HG03521 (cell line): ENCODE results near the gene LY6G6F.
A peak's percentile ranks its signal among the peaks of the same experiment; 100 is the strongest.
"Not testable (repeated sequence)": the region's sequence is repeated elsewhere in the genome, so short reads cannot be mapped to it uniquely, and the experiment has no call there.

Source experiments
- ATAC-seq: cut with Tn5 transposase; IDR thresholded peaks from one replicate; pipeline ENCODE4 v1.9.1; 2021; ENCODE audit warnings: mild to moderate bottlenecking, moderate library complexity; ENCODE audit not compliant: unreplicated experiment

The LY6G6F gene

GRCh38 chr6:31701666-31702404 is 4.8 kb upstream of the LY6G6F start:
- ATAC-seq, result no peak

- ATAC-seq, result no peak
Measured at GRCh38 chr6:31702405-31702818, 4.3 kb upstream of the LY6G6F start.

- peak; percentile 75 for ATAC-seq
Measured at GRCh38 chr6:31702819-31703716, 3.6 kb upstream of the LY6G6F start, which contains the start of gene ABHD16A. Gene ABHD16A, minus strand, starts transcription at chr6:31703324. Its CDS starts 43 bp downstream, at chr6:31703281.

GRCh38 chr6:31705931-31706330 is 735 bp upstream of the LY6G6F start:
- ATAC-seq, result no peak

- no peak for ATAC-seq
Measured at GRCh38 chr6:31707701-31708100, 1.0 kb downstream of the LY6G6F start.

GRCh38 chr6:31708224-31708623 is 1.6 kb downstream of the LY6G6F start:
- no peak for ATAC-seq

GRCh38 chr6:31709157-31709556 is 2.5 kb downstream of the LY6G6F start:
- not testable (repeated sequence) for ATAC-seq

GRCh38 chr6:31710523-31711219 is 4.0 kb downstream of the LY6G6F start:
- ATAC-seq, result no peak

GRCh38 chr6:31711233-31711632 is 4.6 kb downstream of the LY6G6F start:
- no peak for ATAC-seq

- ATAC-seq, result no peak
Measured at GRCh38 chr6:31712296-31712695, 5.6 kb downstream of the LY6G6F start.

GRCh38 chr6:31713465-31713864 is 6.8 kb downstream of the LY6G6F start:
- no peak for ATAC-seq

- ATAC-seq, result no peak
Measured at GRCh38 chr6:31713991-31714684, 7.5 kb downstream of the LY6G6F start.

GRCh38 chr6:31715022-31715958 is 8.6 kb downstream of the LY6G6F start, which contains the start of gene LY6G6D:
Gene LY6G6D, plus strand, starts transcription at chr6:31715348. Its CDS starts 8 bp downstream, at chr6:31715356.
- ATAC-seq, result no peak

GRCh38 chr6:31717499-31718222 is 11.0 kb downstream of the LY6G6F start:
- ATAC-seq, result no peak

GRCh38 chr6:31718265-31718664 is 11.6 kb downstream of the LY6G6F start:
- ATAC-seq, result no peak

- no peak for ATAC-seq
Measured at GRCh38 chr6:31719001-31719400, 12.3 kb downstream of the LY6G6F start.

- ATAC-seq, result no peak
Measured at GRCh38 chr6:31720196-31720770, 13.6 kb downstream of the LY6G6F start.

- no peak for ATAC-seq
Measured at GRCh38 chr6:31721351-31722020, 14.8 kb downstream of the LY6G6F start, which contains the start of gene LY6G6C. Gene LY6G6C, minus strand, starts transcription at chr6:31721746. Its CDS starts 67 bp downstream, at chr6:31721679.
